ENCODE data around the gene TNS1. TPM values are rescaled to one million over a fixed set of nuclear protein-coding genes. Genes with fewer than 3 reads are reported as not detected.

TNS1 gene
- total and polyA plus RNA-seq, 2 experiments from 2014 or later: 81.6 to 99.3 TPM

DNA sequence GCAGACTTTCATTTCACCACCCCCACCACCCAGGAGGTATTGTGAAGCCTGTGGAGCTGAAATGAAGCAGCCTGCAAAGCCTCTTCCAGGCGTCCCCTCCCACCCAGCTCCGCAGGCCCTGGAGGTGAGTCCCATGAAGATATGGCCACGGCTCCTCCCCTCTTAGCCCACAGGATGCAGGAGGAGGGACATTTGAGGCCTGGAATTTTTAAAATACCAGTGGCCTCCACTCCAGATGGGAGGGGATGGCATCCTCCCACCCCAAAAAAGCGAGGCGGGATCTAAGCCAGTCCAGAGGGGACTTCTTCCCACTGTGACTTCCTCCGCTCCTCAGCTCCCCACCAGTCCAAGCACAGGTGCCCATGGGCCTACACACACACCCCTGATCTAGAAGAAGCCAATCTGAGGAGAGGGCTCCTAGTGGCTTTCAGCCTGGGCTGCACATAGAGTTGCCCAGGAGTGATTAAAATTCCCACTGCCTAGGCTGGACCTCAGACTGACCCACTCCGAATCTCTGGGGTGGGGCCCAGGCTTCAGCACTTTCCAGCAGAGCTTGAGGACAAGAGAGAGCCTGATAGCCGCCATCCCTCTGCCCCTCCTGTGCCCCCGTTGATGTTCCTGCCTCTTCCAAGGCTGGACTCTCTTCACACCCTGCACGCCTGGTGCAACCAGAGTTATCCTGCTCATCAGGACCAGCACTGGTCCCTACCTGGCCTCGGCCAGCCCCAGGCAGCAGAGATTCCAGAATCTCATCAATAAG is 206.9 kb downstream of the TNS1 start:
- no peak overlapping the region for H3K4me3 ChIP-seq
- H3K9me2 ChIP-seq (ENCODE audit: insufficient read depth): no peaks in the 10 kb centered on the region
- no peak overlapping the region for H3K9ac ChIP-seq
- H3K4me1 ChIP-seq (ENCODE audit: insufficient read depth): peaks cover 9% of the 10 kb centered on the region
- no peaks in the 10 kb centered on the region for H3K27me3 ChIP-seq (replicated peaks; ENCODE audit: insufficient read depth)
- no peaks in the 10 kb centered on the region for H3K79me2 ChIP-seq (ENCODE audit: insufficient read depth)
- H3K27ac ChIP-seq: no peak overlapping the region
- in situ Hi-C loops (cut with MboI): loop anchor here (10.0 kb wide), 1 partner anchor 89 kb away; no protein-coding TSS in a partner anchor
- TF ChIP-seq EZH2phosphoT487 (IDR thresholded peaks at IDR 0.05; ENCODE audit: insufficient read depth, low read depth): no peak
- TF ChIP-seq EZH2 (IDR thresholded peaks at IDR 0.05; ENCODE audit: insufficient read depth, poor library complexity, severe bottlenecking): no peak
- H3K36me3 ChIP-seq (ENCODE audit: low read depth): no peaks in the 10 kb centered on the region; the same call in 1 of the 2 replicates
- no peaks in the 10 kb centered on the region for H3K9me3 ChIP-seq (ENCODE audit: low read depth)
- H2AFZ ChIP-seq: no peak overlapping the region
- H3F3A ChIP-seq (ENCODE audit: insufficient read depth): peaks cover 80% of the 10 kb centered on the region
- no peak for DNase-seq
- H3K4me2 ChIP-seq (ENCODE audit: unreplicated experiment): no peak overlapping the region
- no peaks in the 10 kb centered on the region for H4K20me1 ChIP-seq (ENCODE audit: insufficient read depth)
- 67 to 71% methylated on average over 11 of the region's 11 CpGs for WGBS, 2 experiments (ENCODE audit: low coverage in 1 of 2, low lambda C conversion rate in 2 of 2, missing lambda C conversion rate in 2 of 2)

DNA sequence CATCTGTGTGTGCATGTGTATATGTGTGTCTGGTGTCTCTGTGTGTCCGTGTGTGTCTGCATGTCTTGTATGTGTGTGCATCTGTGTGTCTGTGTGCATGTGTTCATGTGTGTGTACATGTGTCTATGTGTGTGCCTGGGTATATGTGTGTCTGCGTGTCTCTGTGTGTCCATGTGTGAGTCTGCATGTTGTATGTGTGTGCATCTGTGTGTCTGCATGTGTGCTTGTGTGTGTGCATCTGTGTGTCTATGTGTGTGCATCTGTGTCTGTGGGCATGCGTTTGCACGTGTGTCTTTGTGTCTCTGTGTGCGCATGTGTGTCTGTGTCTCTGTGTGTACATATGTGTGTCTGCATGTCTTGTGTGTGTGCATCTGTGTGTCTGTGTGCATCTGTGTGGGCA is 207.7 kb downstream of the TNS1 start:
- H3K79me2 ChIP-seq (ENCODE audit: insufficient read depth): no peaks in the 10 kb centered on the region
- no peak overlapping the region for H3K4me3 ChIP-seq
- H3F3A ChIP-seq (ENCODE audit: insufficient read depth): peaks cover 82% of the 10 kb centered on the region
- H3K9me2 ChIP-seq (ENCODE audit: insufficient read depth): no peaks in the 10 kb centered on the region
- 89 to 91% methylated on average over 5 of the region's 5 CpGs for WGBS, 2 experiments (ENCODE audit: low coverage in 1 of 2, low lambda C conversion rate in 2 of 2, missing lambda C conversion rate in 2 of 2)
- DNase-seq: no peak
- in situ Hi-C loops (cut with MboI): loop anchor here (10.0 kb wide), 1 partner anchor 90 kb away; no protein-coding TSS in a partner anchor
- TF ChIP-seq EZH2 (IDR thresholded peaks at IDR 0.05; ENCODE audit: insufficient read depth, poor library complexity, severe bottlenecking) (no peak), EZH2phosphoT487 (IDR thresholded peaks at IDR 0.05; ENCODE audit: insufficient read depth, low read depth) (no peak)
- no peaks in the 10 kb centered on the region for H4K20me1 ChIP-seq (ENCODE audit: insufficient read depth)
- H3K9me3 ChIP-seq (ENCODE audit: low read depth): no peaks in the 10 kb centered on the region
- H3K9ac ChIP-seq: no peak overlapping the region
- no peak overlapping the region for H2AFZ ChIP-seq
- H3K27me3 ChIP-seq (replicated peaks; ENCODE audit: insufficient read depth): no peaks in the 10 kb centered on the region
- peaks cover 16% of the 10 kb centered on the region for H3K4me1 ChIP-seq (ENCODE audit: insufficient read depth)
- H3K27ac ChIP-seq: no peak overlapping the region
- H3K4me2 ChIP-seq (ENCODE audit: unreplicated experiment): no peak overlapping the region
- H3K36me3 ChIP-seq (ENCODE audit: low read depth): no peaks in the 10 kb centered on the region; the same call in 1 of the 2 replicates

DNA sequence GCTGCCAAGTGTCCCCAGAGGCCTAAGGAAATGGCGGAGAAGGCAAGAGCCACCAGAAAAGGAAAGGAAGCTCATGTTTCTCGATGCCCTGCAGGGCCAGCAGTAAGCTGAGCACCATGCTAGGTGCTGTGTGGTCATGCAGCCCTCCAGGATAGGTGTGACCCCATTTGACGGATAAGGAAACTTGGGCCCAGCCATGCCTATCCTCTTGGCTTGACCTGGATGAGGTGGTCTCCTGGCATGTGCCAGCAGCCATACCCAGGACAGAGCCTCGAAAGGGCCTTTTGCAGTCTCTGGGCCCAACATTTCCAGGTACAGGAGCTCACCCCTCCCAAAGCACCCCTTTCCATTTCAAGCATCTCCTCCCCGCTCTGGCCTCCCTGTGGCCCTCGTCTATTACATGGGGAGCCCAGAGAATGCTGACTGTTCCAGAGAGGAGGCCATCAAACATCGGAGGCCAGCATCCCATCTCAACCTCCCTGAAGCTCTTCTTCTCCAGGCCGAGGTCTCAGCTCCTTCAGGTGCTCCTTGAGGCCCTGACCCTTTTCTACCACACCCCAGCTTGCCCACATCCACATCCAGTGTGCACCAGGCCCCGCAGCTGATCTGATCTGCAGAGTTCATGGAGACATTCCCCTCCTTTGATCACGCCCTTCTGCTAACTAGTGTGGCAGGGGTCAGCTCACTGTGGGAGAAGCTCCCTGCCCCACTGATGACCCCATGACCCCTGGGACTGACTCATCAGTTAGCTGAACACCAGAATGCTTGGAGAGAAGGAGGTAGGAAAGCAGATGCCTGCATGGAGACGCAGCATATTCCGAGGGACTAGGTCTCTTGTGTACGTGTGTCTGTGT is 208.4 kb downstream of the TNS1 start:
- no peak overlapping the region for H3K4me3 ChIP-seq
- no peak for DNase-seq
- H3K79me2 ChIP-seq (ENCODE audit: insufficient read depth): no peaks in the 10 kb centered on the region
- no peaks in the 10 kb centered on the region for H3K36me3 ChIP-seq (ENCODE audit: low read depth)
- H3K4me2 ChIP-seq (ENCODE audit: unreplicated experiment): no peak overlapping the region
- H3K27ac ChIP-seq: no peak overlapping the region
- peaks cover 17% of the 10 kb centered on the region for H3K4me1 ChIP-seq (ENCODE audit: insufficient read depth)
- 89 to 92% methylated on average over 12 of the region's 13 CpGs for WGBS, 2 experiments (ENCODE audit: low coverage in 1 of 2, low lambda C conversion rate in 2 of 2, missing lambda C conversion rate in 2 of 2)
- no peak overlapping the region for H3K9ac ChIP-seq
- no peaks in the 10 kb centered on the region for H4K20me1 ChIP-seq (ENCODE audit: insufficient read depth)
- no peaks in the 10 kb centered on the region for H3K9me2 ChIP-seq (ENCODE audit: insufficient read depth)
- no peaks in the 10 kb centered on the region for H3K9me3 ChIP-seq (ENCODE audit: low read depth)
- in situ Hi-C loops (cut with MboI): loop anchor here (10.0 kb wide), 1 partner anchor 90 kb away; no protein-coding TSS in a partner anchor
- TF ChIP-seq EZH2 (IDR thresholded peaks at IDR 0.05; ENCODE audit: insufficient read depth, poor library complexity, severe bottlenecking): no peak
- no peak for TF ChIP-seq EZH2phosphoT487 (IDR thresholded peaks at IDR 0.05; ENCODE audit: insufficient read depth, low read depth)
- H2AFZ ChIP-seq: no peak overlapping the region
- no peaks in the 10 kb centered on the region for H3K27me3 ChIP-seq (replicated peaks; ENCODE audit: insufficient read depth)
- peaks cover 80% of the 10 kb centered on the region for H3F3A ChIP-seq (ENCODE audit: insufficient read depth)

DNA sequence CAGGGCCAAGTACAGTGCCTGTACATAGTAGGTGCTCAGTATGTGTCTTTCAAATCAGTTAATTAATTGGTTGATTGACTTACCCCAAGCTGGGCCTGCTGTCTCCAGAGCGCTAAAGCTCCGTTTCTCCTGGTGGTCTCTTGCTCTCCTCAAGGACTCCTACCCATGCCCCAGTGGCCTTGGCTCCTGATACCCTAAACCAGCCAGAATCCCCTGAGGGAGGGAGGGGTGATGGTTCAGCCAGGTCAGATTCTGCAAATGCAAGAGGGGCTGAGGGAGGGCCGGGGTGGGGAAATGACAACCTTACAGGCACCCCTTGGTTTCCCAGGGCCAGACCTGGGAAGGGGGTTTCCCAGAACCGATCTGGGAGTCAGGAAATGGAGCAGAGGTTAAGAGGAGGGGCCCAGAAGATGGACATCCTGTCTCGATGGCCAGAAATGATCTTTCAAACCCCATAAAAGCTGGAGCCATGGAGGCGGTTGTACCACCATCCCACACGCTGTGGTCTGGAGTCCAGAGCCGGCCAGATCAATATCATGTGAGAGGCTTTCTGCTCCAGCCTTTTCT is 209.1 kb downstream of the TNS1 start:
- no peak overlapping the region for H3K27ac ChIP-seq
- in situ Hi-C loops (cut with MboI): loop anchor here (10.0 kb wide), 1 partner anchor 91 kb away; no protein-coding TSS in a partner anchor
- no peaks in the 10 kb centered on the region for H4K20me1 ChIP-seq (ENCODE audit: insufficient read depth)
- no peak overlapping the region for H3K4me2 ChIP-seq (ENCODE audit: unreplicated experiment)
- H3K79me2 ChIP-seq (ENCODE audit: insufficient read depth): no peaks in the 10 kb centered on the region
- H3K4me1 ChIP-seq (ENCODE audit: insufficient read depth): peaks cover 17% of the 10 kb centered on the region
- no peak overlapping the region for H3K4me3 ChIP-seq
- no peaks in the 10 kb centered on the region for H3K9me3 ChIP-seq (ENCODE audit: low read depth)
- no peaks in the 10 kb centered on the region for H3K9me2 ChIP-seq (ENCODE audit: insufficient read depth)
- peaks cover 73% of the 10 kb centered on the region for H3F3A ChIP-seq (ENCODE audit: insufficient read depth)
- H3K27me3 ChIP-seq (replicated peaks; ENCODE audit: insufficient read depth): no peaks in the 10 kb centered on the region
- DNase-seq: no peak
- H2AFZ ChIP-seq: no peak overlapping the region
- H3K9ac ChIP-seq: no peak overlapping the region
- no peak for TF ChIP-seq EZH2phosphoT487 (IDR thresholded peaks at IDR 0.05; ENCODE audit: insufficient read depth, low read depth)
- no peak for TF ChIP-seq EZH2 (IDR thresholded peaks at IDR 0.05; ENCODE audit: insufficient read depth, poor library complexity, severe bottlenecking)
- H3K36me3 ChIP-seq (ENCODE audit: low read depth): no peaks in the 10 kb centered on the region
- 62 to 68% methylated on average over 8 of the region's 8 CpGs for WGBS, 2 experiments (ENCODE audit: low coverage in 1 of 2, low lambda C conversion rate in 2 of 2, missing lambda C conversion rate in 2 of 2)

Data from GM23248 (cell line).